Measurements from ENCODE around the gene IL21R.

IL21R gene

DNA sequence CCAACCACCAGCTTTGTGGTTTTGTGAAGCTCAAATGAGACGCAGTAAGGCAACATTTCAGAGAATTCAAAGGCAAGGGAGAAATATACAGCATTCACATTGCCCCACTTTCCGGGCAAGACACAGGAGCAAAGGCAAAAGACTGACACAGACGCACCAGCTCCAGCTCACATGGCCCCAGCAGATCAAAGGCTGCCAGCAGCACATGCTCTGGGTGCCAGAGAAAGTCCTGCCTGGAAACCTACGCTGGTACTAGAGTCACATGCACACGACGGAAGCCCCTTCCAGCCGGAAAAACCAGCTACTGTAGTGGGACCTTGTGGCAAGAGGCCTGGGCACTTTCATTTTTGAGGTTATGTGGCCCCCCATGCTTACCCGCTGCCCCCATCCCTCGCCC, 97.7 kb downstream of the IL21R start:
- TF ChIP-seq, protein P1, sequence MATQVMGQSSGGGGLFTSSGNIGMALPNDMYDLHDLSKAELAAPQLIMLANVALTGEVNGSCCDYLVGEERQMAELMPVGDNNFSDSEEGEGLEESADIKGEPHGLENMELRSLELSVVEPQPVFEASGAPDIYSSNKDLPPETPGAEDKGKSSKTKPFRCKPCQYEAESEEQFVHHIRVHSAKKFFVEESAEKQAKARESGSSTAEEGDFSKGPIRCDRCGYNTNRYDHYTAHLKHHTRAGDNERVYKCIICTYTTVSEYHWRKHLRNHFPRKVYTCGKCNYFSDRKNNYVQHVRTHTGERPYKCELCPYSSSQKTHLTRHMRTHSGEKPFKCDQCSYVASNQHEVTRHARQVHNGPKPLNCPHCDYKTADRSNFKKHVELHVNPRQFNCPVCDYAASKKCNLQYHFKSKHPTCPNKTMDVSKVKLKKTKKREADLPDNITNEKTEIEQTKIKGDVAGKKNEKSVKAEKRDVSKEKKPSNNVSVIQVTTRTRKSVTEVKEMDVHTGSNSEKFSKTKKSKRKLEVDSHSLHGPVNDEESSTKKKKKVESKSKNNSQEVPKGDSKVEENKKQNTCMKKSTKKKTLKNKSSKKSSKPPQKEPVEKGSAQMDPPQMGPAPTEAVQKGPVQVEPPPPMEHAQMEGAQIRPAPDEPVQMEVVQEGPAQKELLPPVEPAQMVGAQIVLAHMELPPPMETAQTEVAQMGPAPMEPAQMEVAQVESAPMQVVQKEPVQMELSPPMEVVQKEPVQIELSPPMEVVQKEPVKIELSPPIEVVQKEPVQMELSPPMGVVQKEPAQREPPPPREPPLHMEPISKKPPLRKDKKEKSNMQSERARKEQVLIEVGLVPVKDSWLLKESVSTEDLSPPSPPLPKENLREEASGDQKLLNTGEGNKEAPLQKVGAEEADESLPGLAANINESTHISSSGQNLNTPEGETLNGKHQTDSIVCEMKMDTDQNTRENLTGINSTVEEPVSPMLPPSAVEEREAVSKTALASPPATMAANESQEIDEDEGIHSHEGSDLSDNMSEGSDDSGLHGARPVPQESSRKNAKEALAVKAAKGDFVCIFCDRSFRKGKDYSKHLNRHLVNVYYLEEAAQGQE (IDR thresholded peaks at IDR 0.05; ENCODE audit: insufficient replicate concordance, low read depth): no peak
- TF ChIP-seq GABPA (IDR thresholded peaks at IDR 0.05; ENCODE audit: low read depth) (no peak), POLR2AphosphoS5 (IDR thresholded peaks at IDR 0.05; ENCODE audit: low read depth) (no peak), SPI1 (IDR thresholded peaks at IDR 0.05; ENCODE audit: borderline replicate concordance, low read depth) (no peak)
- H3K27ac ChIP-seq (replicated peaks): no peak overlapping the region
- no peak for DNase-seq (ENCODE audit: low read depth in 1 of 2, low spot score in 1 of 2)
- H3K4me3 ChIP-seq (replicated peaks; ENCODE audit: insufficient read depth, low read length): no peak overlapping the region
- H3K27me3 ChIP-seq (ENCODE audit: insufficient read depth, poor library complexity, severe bottlenecking): no peaks in the 10 kb centered on the region

DNA sequence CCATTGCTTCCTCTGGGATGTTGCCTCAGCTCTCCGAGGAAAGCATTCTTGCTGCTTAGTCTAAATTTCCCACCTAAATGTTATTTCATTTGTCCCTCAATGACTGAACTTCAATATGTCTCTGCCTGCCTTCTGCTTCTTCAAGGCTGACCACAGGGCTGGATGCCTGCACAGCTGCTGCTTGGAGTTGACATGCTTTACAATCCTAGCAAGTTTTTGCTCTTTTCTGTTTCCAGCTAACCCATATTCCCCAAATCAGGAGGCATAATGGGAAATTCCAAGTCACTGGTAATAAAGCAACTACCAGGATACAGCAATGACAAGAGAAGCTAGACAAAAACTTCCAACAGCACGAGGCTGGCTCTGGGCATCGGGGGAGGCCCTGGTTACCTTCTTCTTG, 98.8 kb downstream of the IL21R start:
- DNase-seq (ENCODE audit: low read depth in 1 of 2, low spot score in 1 of 2): no peak
- Histone ChIP-seq H3K27ac (replicated peaks) (no peak overlapping the region), H3K27me3 (ENCODE audit: insufficient read depth, poor library complexity, severe bottlenecking) (no peaks in the 10 kb centered on the region), H3K4me3 (replicated peaks; ENCODE audit: insufficient read depth, low read length) (no peak overlapping the region)
- TF ChIP-seq, protein P2, sequence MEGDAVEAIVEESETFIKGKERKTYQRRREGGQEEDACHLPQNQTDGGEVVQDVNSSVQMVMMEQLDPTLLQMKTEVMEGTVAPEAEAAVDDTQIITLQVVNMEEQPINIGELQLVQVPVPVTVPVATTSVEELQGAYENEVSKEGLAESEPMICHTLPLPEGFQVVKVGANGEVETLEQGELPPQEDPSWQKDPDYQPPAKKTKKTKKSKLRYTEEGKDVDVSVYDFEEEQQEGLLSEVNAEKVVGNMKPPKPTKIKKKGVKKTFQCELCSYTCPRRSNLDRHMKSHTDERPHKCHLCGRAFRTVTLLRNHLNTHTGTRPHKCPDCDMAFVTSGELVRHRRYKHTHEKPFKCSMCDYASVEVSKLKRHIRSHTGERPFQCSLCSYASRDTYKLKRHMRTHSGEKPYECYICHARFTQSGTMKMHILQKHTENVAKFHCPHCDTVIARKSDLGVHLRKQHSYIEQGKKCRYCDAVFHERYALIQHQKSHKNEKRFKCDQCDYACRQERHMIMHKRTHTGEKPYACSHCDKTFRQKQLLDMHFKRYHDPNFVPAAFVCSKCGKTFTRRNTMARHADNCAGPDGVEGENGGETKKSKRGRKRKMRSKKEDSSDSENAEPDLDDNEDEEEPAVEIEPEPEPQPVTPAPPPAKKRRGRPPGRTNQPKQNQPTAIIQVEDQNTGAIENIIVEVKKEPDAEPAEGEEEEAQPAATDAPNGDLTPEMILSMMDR (IDR thresholded peaks at IDR 0.05; ENCODE audit: insufficient read depth, low read length): no peak
- TF ChIP-seq GABPA (IDR thresholded peaks at IDR 0.05; ENCODE audit: low read depth): no peak
- TF ChIP-seq POLR2AphosphoS5 (IDR thresholded peaks at IDR 0.05; ENCODE audit: low read depth): no peak
- TF ChIP-seq, protein P1 (IDR thresholded peaks at IDR 0.05; ENCODE audit: insufficient replicate concordance, low read depth): no peak
- TF ChIP-seq SPI1 (IDR thresholded peaks at IDR 0.05; ENCODE audit: borderline replicate concordance, low read depth): no peak
